HepG2 (cell line): ENCODE results near the gene NRN1L. TPM values are rescaled to one million over a fixed set of nuclear protein-coding genes. Genes with fewer than 3 reads are reported as not detected.
A peak's percentile ranks its signal among the peaks of the same experiment; 100 is the strongest.

ENCODE experiments used
- ATF7 ChIP-seq, 2 experiments: fragments of 450-650 bp in 1 of 2; sonication (generic) in 1 of 2; formaldehyde crosslinking in 1 of 2; IDR thresholded peaks; 2 replicates each; pipeline versions ENCODE4 v1.4.0 to v1.6.1; 2016 to 2020; ENCODE audit warnings: antibody characterized with exemption in 1 of 2, mild to moderate bottlenecking in 1 of 2, missing genetic modification reagents in 1 of 2
- EP300 ChIP-seq, 3 experiments: sonication (generic) in 1 of 3; formaldehyde crosslinking in 1 of 3; IDR thresholded peaks; 2 replicates each; pipeline versions ENCODE4 v1.5.1 to v1.6.1; 2011 to 2020; ENCODE audit warnings: low read depth in 2 of 3, low read length in 2 of 3, borderline replicate concordance in 1 of 3, improper control_type of control experiment in 1 of 3, mild to moderate bottlenecking in 1 of 3, missing genetic modification reagents in 1 of 3, moderate library complexity in 1 of 3
- IRX3 ChIP-seq: sonication (generic); formaldehyde crosslinking; IDR thresholded peaks from 2 replicates; pipeline ENCODE4 v1.8.1; 2023; ENCODE audit warnings: mild to moderate bottlenecking, low read depth, missing genetic modification reagents, borderline replicate concordance
- LRRFIP1 ChIP-seq: sonication (generic); formaldehyde crosslinking; conservative IDR thresholded peaks from 2 replicates; pipeline ENCODE4 v1.4.0; 2020; ENCODE audit warnings: missing genetic modification reagents
- MYPOP ChIP-seq: sonication (generic); formaldehyde crosslinking; IDR thresholded peaks from 2 replicates; pipeline ENCODE4 v1.8.1; 2023; ENCODE audit warnings: mild to moderate bottlenecking, moderate library complexity, missing genetic modification reagents
- RCOR2 ChIP-seq: IDR thresholded peaks from 2 replicates; pipeline ENCODE4 v1.6.1; 2016; ENCODE audit warnings: missing biosample characterization, missing genetic modification reagents
- REXO4 ChIP-seq: sonication (generic); formaldehyde crosslinking; IDR thresholded peaks from 2 replicates; pipeline ENCODE4 v1.8.0; 2022; ENCODE audit warnings: missing genetic modification reagents, mild to moderate bottlenecking, borderline replicate concordance
- SP1 ChIP-seq, 2 experiments: fragments of 450-650 bp in 1 of 2; sonication (generic) in 1 of 2; formaldehyde crosslinking in 1 of 2; IDR thresholded peaks; 2 replicates each; pipeline versions ENCODE4 v1.4.0 to v1.6.1; 2016 to 2020; ENCODE audit warnings: missing genetic modification reagents in 1 of 2
- ZFX ChIP-seq: sonication (generic); formaldehyde crosslinking; IDR thresholded peaks from 2 replicates; pipeline ENCODE4 v1.4.0; 2020; ENCODE audit warnings: mild to moderate bottlenecking, low read depth, missing genetic modification reagents, moderate library complexity
- ZNF20 ChIP-seq: sonication (generic); formaldehyde crosslinking; IDR thresholded peaks from 2 replicates; pipeline ENCODE4 v1.4.0; 2020; ENCODE audit warnings: mild to moderate bottlenecking, moderate library complexity, missing genetic modification reagents
- ZNF337 ChIP-seq: sonication (generic); formaldehyde crosslinking; IDR thresholded peaks from 2 replicates; pipeline ENCODE4 v1.5.1; 2020; ENCODE audit warnings: missing genetic modification reagents, low read depth, mild to moderate bottlenecking, borderline replicate concordance
- ZNF546 ChIP-seq: sonication (generic); formaldehyde crosslinking; conservative IDR thresholded peaks from 2 replicates; pipeline ENCODE4 v1.8.1; 2023; ENCODE audit warnings: mild to moderate bottlenecking, missing genetic modification reagents
- ZNF550 ChIP-seq: sonication (generic); formaldehyde crosslinking; IDR thresholded peaks from 2 replicates; pipeline ENCODE4 v1.4.0; 2020; ENCODE audit warnings: mild to moderate bottlenecking, missing genetic modification reagents, borderline replicate concordance
- ZSCAN20 ChIP-seq: sonication (generic); formaldehyde crosslinking; IDR thresholded peaks from 2 replicates; pipeline ENCODE4 v1.4.0; 2020; ENCODE audit warnings: missing genetic modification reagents, mild to moderate bottlenecking, borderline replicate concordance
- ZSCAN30 ChIP-seq: sonication (generic); formaldehyde crosslinking; IDR thresholded peaks from 2 replicates; pipeline ENCODE4 v1.5.0; 2020; ENCODE audit warnings: mild to moderate bottlenecking, missing genetic modification reagents
- polyA plus RNA-seq, 8 experiments: library from polyadenylated mRNA; depleted of rRNA in 3 of 8; stranded (reverse) in 7 of 8; unstranded in 1 of 8; fragments of >200 nt; fragmentation: Illumina TruSeq in 4 of 8; extraction: Trizol in 4 of 8; gene quantifications; 2 replicates each; pipeline versions ENCODE4 v1.2.1 to v1.2.3, GENCODE V29; 2011 to 2016; ENCODE audit warnings: low read depth in 4 of 8, missing spikeins in 1 of 8, mixed read lengths in 1 of 8; ENCODE audit not compliant: insufficient read depth in 1 of 8
- total RNA-seq, 5 experiments: library from RNA; depleted of rRNA; stranded (reverse); fragments of >200 nt; fragmentation: Illumina TruSeq; extraction: Trizol; gene quantifications; 2 replicates each; pipeline ENCODE4 v1.2.3, GENCODE V29; 2016; ENCODE audit warnings: low read depth in 1 of 5
- TF ChIP-seq, protein P1 (sequence below): IDR thresholded peaks from 2 replicates; pipeline ENCODE4 v1.6.1; 2016; ENCODE audit warnings: low read depth, missing genetic modification reagents, missing compliant biosample characterization

NRN1L gene
- total and polyA plus RNA-seq, 2 of the 13 experiments (the other 11 are each of a cell fraction or from before 2014, with no cell fraction given) = 0.53 to 1.2 TPM

DNA sequence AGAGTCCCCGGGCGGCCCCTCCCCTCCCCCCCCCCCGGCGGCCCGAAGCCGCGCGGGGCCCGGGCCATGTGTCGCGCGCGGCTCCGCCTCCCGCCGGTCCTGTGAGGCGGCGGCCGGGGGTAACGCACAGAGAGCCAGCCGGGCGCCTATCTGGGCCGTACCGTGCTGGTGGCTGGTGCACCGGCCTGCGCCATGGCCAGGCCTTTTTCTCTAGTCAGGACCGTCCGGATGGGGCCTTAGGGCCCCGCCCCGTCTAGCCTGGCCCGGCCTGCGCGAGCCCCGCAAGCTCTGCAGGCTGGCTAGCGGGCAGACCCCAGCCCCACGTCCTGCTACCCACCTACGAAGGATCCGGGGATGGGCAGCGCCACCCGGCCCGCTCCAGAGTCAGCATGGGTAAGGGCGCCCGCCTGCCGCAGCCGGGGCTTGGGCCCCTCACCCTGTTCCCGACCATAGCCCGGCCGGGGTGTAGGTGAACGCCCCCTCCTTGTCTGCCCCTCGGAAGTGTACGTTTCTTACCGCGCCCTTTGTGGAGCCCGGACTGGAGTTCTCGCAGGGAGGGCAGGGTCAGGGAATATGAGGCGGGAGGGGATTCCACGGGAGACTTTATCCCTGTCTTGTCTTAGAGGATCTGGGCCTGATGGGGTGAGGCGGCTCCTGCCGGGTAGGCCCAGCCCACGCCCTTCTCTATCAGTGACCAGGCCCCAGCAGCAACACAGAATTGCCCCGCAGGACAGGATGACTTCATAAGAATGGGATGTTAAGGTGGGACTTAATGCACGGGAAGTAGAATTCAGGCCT lies 37.4 kb upstream of the NRN1L start, which contains the start of gene CENPT (continued):
- no peak for TF ChIP-seq LRRFIP1 (CRISPR knock-in tag)
- 0 out of 2 replicates have a peak, but pooled peaks have one; percentile 90 for TF ChIP-seq ZNF546
- TF ChIP-seq ZNF20 = no peak
- no peak for TF ChIP-seq RCOR2
- peak; percentile 80 for TF ChIP-seq ZFX (CRISPR knock-in tag)
- TF ChIP-seq SP1 (IDR thresholded peaks at IDR 0.05) = no peak
- no peak for TF ChIP-seq SP1 (CRISPR knock-in tag; IDR thresholded peaks at IDR 0.05)
- TF ChIP-seq ZSCAN30 = no peak
- TF ChIP-seq IRX3 (CRISPR knock-in tag) = no peak
- no peak for TF ChIP-seq ATF7 (IDR thresholded peaks at IDR 0.05)
- 0 out of 2 replicates have a peak, but pooled peaks have one; percentile 45 for TF ChIP-seq ATF7 (CRISPR knock-in tag; IDR thresholded peaks at IDR 0.05)
- 0 out of 2 replicates have a peak, but pooled peaks have one; percentile 62 for TF ChIP-seq REXO4
- TF ChIP-seq ZNF337 (CRISPR knock-in tag) = no peak
- no peak for TF ChIP-seq EP300 (IDR thresholded peaks at IDR 0.05; ENCODE audit: low read depth in 2 of 2, low read length in 2 of 2)
- TF ChIP-seq EP300 (CRISPR knock-in tag; IDR thresholded peaks at IDR 0.05; ENCODE audit: borderline replicate concordance) = no peak
- TF ChIP-seq MYPOP = no peak
- TF ChIP-seq, protein P1, sequence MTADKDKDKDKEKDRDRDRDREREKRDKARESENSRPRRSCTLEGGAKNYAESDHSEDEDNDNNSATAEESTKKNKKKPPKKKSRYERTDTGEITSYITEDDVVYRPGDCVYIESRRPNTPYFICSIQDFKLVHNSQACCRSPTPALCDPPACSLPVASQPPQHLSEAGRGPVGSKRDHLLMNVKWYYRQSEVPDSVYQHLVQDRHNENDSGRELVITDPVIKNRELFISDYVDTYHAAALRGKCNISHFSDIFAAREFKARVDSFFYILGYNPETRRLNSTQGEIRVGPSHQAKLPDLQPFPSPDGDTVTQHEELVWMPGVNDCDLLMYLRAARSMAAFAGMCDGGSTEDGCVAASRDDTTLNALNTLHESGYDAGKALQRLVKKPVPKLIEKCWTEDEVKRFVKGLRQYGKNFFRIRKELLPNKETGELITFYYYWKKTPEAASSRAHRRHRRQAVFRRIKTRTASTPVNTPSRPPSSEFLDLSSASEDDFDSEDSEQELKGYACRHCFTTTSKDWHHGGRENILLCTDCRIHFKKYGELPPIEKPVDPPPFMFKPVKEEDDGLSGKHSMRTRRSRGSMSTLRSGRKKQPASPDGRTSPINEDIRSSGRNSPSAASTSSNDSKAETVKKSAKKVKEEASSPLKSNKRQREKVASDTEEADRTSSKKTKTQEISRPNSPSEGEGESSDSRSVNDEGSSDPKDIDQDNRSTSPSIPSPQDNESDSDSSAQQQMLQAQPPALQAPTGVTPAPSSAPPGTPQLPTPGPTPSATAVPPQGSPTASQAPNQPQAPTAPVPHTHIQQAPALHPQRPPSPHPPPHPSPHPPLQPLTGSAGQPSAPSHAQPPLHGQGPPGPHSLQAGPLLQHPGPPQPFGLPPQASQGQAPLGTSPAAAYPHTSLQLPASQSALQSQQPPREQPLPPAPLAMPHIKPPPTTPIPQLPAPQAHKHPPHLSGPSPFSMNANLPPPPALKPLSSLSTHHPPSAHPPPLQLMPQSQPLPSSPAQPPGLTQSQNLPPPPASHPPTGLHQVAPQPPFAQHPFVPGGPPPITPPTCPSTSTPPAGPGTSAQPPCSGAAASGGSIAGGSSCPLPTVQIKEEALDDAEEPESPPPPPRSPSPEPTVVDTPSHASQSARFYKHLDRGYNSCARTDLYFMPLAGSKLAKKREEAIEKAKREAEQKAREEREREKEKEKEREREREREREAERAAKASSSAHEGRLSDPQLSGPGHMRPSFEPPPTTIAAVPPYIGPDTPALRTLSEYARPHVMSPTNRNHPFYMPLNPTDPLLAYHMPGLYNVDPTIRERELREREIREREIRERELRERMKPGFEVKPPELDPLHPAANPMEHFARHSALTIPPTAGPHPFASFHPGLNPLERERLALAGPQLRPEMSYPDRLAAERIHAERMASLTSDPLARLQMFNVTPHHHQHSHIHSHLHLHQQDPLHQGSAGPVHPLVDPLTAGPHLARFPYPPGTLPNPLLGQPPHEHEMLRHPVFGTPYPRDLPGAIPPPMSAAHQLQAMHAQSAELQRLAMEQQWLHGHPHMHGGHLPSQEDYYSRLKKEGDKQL (CRISPR knock-in tag) = no peak
- TF ChIP-seq ZNF550 = no peak
- peak; percentile 76; the same call in 1 of the 2 replicates for TF ChIP-seq ZSCAN20
